ENCODE data around the gene FGA. TPM values are rescaled to one million over a fixed set of nuclear protein-coding genes. Genes with fewer than 3 reads are reported as not detected.

Gene FGA
- total and polyA plus RNA-seq, 2 experiments from 2014 or later, result 579 to 1,189 TPM

DNA sequence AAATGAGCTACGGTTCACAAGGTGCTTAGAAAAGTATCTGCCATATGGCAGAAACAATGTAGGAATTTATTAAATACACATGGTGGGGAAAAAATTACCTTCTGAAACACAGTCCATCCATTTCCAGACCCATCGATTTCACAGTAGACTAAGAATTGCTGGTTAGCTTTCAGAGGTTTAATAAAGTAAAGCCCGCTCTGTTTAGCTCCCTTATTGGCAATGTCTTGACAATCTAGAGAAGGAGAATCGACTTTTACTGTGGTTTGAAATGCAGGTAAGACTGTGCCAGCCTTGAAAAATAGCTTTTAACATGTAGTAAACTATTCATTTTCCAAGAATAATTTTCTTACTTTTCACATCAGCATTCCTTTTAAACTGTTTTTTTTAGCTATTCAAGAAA lies 19.0 kb upstream of the FGA start:
- Histone ChIP-seq H2AFZ (no peak overlapping the region), H3K36me3 (replicated peaks; ENCODE audit: insufficient read depth, low read depth) (no peaks in the 10 kb centered on the region), H3K27ac (no peak overlapping the region), H3K9me3 (ENCODE audit: low read depth) (no peaks in the 10 kb centered on the region), H3K9me2 (replicated peaks; ENCODE audit: insufficient read depth) (no peaks in the 10 kb centered on the region), H3K79me2 (peaks cover 32% of the 10 kb centered on the region), H3K4me3 (peak overlapping the region; percentile 9), H3K27me3 (no peaks in the 10 kb centered on the region), H3K4me2 (peak overlapping the region; percentile 63), H4K20me1 (ENCODE audit: insufficient read depth, poor library complexity, severe bottlenecking) (no peaks in the 10 kb centered on the region), H3K4me1 (ENCODE audit: insufficient read depth) (peaks cover 4% of the 10 kb centered on the region)
- TF ChIP-seq, protein P1, sequence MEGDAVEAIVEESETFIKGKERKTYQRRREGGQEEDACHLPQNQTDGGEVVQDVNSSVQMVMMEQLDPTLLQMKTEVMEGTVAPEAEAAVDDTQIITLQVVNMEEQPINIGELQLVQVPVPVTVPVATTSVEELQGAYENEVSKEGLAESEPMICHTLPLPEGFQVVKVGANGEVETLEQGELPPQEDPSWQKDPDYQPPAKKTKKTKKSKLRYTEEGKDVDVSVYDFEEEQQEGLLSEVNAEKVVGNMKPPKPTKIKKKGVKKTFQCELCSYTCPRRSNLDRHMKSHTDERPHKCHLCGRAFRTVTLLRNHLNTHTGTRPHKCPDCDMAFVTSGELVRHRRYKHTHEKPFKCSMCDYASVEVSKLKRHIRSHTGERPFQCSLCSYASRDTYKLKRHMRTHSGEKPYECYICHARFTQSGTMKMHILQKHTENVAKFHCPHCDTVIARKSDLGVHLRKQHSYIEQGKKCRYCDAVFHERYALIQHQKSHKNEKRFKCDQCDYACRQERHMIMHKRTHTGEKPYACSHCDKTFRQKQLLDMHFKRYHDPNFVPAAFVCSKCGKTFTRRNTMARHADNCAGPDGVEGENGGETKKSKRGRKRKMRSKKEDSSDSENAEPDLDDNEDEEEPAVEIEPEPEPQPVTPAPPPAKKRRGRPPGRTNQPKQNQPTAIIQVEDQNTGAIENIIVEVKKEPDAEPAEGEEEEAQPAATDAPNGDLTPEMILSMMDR (IDR thresholded peaks at IDR 0.05; ENCODE audit: poor library complexity), result no peak
- WGBS (ENCODE audit: low lambda C conversion rate, missing lambda C conversion rate), result 76% methylated on average over 4 of the region's 4 CpGs
- DNase-seq (ENCODE audit: low spot score), result no peak

DNA sequence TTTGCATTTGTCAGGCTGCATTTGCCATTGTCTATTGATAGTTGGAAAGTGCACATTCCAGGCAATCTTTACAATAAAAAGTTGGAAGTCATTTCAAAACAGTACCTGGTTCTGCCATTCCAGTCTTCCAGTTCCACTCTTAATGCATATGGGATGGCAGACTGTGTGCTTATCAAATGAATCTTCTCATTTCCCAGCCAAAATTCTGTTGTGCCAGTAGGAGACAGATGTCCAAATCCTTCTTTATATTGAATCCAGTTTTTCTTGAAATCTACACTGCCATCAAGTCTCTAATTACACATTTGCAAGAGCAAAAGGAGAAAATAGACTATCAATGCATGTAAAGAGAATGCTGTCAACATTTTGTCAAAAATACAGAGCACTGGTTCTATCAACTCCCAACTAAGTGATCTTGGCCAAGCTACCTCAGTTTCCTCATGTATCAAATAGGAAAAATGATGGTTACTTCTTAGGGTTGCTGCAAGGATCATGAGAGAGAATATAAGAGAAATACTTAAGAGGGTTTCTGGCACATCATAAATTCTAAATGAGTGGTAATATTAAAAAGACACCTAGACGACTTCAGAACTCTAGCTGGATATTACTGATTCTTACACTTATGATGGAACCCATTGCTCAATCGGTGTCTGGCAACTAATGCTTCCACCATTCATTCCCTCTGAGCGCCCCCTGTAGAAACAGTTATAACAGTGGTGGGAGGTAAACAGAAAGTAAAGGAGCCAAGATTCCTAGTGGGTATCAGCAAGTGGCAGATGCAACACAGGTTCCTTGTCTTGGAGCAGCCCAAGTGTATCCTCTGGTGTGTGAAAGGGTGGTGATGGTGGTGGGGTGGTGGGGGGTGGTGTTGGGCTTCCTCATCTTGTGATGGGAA lies 18.1 kb upstream of the FGA start:
- Histone ChIP-seq H3K79me2 (peaks cover 32% of the 10 kb centered on the region), H3K36me3 (replicated peaks; ENCODE audit: insufficient read depth, low read depth) (no peaks in the 10 kb centered on the region), H3K4me2 (peak overlapping the region; percentile 63), H2AFZ (no peak overlapping the region), H3K9me2 (replicated peaks; ENCODE audit: insufficient read depth) (no peaks in the 10 kb centered on the region), H3K4me3 (peak overlapping the region; percentile 5), H3K27ac (no peak overlapping the region), H4K20me1 (ENCODE audit: insufficient read depth, poor library complexity, severe bottlenecking) (no peaks in the 10 kb centered on the region), H3K4me1 (ENCODE audit: insufficient read depth) (peaks cover 4% of the 10 kb centered on the region), H3K27me3 (no peaks in the 10 kb centered on the region), H3K9me3 (ENCODE audit: low read depth) (no peaks in the 10 kb centered on the region)
- no peak for DNase-seq (ENCODE audit: low spot score)
- 77% methylated on average over 3 of the region's 3 CpGs for WGBS (ENCODE audit: low lambda C conversion rate, missing lambda C conversion rate)
- TF ChIP-seq, protein P1 (IDR thresholded peaks at IDR 0.05; ENCODE audit: poor library complexity), result no peak
- no peak for TF ChIP-seq EZH2 (IDR thresholded peaks at IDR 0.05; ENCODE audit: borderline replicate concordance)
- no peak for TF ChIP-seq EZH2phosphoT487 (IDR thresholded peaks at IDR 0.05; ENCODE audit: low read depth, severe bottlenecking, unreplicated experiment)

DNA sequence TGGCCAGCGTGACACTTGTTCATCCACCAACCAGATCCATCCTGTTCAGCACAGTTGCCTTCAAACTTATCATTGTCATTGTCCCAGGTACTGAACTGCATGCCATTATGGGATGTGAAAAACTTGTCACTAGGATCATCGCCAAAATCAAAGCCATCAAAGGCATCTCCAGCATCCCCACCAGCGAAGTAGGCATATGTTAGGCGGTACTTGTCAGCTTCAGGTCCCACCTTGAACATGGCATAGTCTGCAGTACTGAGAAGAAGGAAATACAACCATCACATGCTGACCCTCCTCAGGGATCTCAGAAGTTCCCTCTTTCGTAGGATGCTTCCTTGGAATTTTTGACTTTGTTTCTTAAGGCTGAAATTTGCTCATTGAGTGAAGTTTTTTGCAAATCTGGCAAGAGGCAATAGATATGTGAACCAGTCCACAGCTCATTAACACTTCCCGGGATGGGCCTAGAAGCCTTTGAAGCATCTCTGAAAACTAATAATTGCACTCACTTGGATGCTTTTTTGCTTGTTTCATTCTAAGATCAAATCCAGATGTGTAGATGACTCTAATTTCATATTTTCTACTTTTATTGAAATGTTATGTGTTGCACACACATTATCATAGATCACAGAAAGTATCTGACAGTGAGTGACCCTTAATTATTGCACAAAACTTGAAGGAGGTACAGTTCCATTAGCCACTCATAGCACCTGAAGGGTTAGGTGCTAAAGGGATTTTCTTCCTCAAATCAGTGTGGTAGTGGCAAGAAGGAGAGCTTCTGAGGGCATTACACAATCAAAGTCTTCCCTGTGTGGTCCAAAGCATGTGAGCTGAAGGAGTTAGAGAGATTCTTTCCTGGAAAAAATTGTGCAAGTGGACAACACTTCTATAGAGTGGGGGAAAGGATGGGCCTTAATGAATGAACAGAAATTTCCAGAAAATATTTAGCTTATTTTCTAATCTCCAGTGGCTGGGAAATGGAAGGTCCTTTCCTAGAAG lies 16.5 kb upstream of the FGA start:
- Histone ChIP-seq H3K9me2 (replicated peaks; ENCODE audit: insufficient read depth) (no peaks in the 10 kb centered on the region), H2AFZ (no peak overlapping the region), H3K27ac (no peak overlapping the region), H3K4me1 (ENCODE audit: insufficient read depth) (no peaks in the 10 kb centered on the region), H3K9me3 (ENCODE audit: low read depth) (no peaks in the 10 kb centered on the region), H3K79me2 (peaks cover 32% of the 10 kb centered on the region), H3K4me2 (peak overlapping the region; percentile 63), H3K36me3 (replicated peaks; ENCODE audit: insufficient read depth, low read depth) (no peaks in the 10 kb centered on the region), H4K20me1 (ENCODE audit: insufficient read depth, poor library complexity, severe bottlenecking) (no peaks in the 10 kb centered on the region), H3K27me3 (no peaks in the 10 kb centered on the region), H3K4me3 (no peak overlapping the region)
- TF ChIP-seq, protein P1 (IDR thresholded peaks at IDR 0.05; ENCODE audit: poor library complexity), result no peak
- TF ChIP-seq EZH2 (IDR thresholded peaks at IDR 0.05; ENCODE audit: borderline replicate concordance), result no peak
- TF ChIP-seq EZH2phosphoT487 (IDR thresholded peaks at IDR 0.05; ENCODE audit: low read depth, severe bottlenecking, unreplicated experiment), result no peak
- WGBS (ENCODE audit: low lambda C conversion rate, missing lambda C conversion rate), result 83% methylated on average over 6 of the region's 6 CpGs
- DNase-seq (ENCODE audit: low spot score), result no peak

Measured in hepatocyte (in vitro differentiated cells).